Gastrocnemius medialis (tissue), 4 donors: Measurements from ENCODE around the gene TSPAN9.

Source experiments
- POLR2A ChIP-seq, 2 donors: fragments of 450-650 bp; IDR thresholded peaks; one replicate each; pipeline ENCODE4 v1.6.1; 2017; ENCODE audit warnings: antibody characterized with exemption in 2 of 2, mild to moderate bottlenecking in 2 of 2, moderate library complexity in 2 of 2
- TF ChIP-seq, protein P1 (sequence below), 5 experiments: fragments of 450-650 bp in 3 of 5; fragments of 200-600 bp in 2 of 5; sonication (generic) in 2 of 5; IDR thresholded peaks in 4 of 5; conservative IDR thresholded peaks in 1 of 5; 1 replicate in 4 of 5; 2 replicates in 1 of 5; pipeline ENCODE4 v1.5.1; 2016 to 2019; ENCODE audit warnings: antibody characterized with exemption in 5 of 5, mild to moderate bottlenecking in 3 of 5, moderate library complexity in 3 of 5

DNA sequence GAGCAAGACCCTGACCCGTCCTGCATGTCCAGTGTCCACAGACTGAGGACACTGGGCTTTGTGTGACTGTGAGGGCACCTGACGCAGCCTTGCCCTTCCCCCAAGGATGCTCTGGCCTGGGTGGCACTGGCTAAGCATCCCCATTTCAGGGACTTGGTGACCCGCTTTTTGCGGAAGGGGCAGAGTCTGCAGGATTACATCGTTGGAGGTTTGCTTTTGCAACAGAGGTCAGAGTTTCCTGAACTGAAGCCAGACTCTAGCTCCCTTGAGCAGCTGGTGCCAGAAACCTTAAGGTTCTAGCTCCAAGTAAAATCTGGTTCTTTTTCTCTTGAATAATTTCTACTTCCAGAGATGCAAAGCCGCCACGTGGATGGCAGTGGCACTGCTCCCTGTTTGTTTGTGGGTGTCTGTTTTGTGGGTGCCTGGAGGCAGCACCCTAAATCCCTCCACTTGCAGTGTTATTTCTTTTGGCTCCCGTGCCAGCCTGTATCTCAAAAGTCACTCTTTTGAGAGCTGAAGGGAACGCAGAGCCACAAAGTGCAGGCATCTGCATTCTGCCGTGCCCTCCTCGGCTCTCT, 184.7 kb downstream of the TSPAN9 start:
- TF ChIP-seq, protein P1, sequence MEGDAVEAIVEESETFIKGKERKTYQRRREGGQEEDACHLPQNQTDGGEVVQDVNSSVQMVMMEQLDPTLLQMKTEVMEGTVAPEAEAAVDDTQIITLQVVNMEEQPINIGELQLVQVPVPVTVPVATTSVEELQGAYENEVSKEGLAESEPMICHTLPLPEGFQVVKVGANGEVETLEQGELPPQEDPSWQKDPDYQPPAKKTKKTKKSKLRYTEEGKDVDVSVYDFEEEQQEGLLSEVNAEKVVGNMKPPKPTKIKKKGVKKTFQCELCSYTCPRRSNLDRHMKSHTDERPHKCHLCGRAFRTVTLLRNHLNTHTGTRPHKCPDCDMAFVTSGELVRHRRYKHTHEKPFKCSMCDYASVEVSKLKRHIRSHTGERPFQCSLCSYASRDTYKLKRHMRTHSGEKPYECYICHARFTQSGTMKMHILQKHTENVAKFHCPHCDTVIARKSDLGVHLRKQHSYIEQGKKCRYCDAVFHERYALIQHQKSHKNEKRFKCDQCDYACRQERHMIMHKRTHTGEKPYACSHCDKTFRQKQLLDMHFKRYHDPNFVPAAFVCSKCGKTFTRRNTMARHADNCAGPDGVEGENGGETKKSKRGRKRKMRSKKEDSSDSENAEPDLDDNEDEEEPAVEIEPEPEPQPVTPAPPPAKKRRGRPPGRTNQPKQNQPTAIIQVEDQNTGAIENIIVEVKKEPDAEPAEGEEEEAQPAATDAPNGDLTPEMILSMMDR (IDR thresholded peaks at IDR 0.05 in 4 of 5, conservative IDR thresholded peaks at IDR 0.05 in 1 of 5) = no peak
- no peak for TF ChIP-seq POLR2A (IDR thresholded peaks at IDR 0.05)
